Measurements from ENCODE around the gene GJA3.

DNA sequence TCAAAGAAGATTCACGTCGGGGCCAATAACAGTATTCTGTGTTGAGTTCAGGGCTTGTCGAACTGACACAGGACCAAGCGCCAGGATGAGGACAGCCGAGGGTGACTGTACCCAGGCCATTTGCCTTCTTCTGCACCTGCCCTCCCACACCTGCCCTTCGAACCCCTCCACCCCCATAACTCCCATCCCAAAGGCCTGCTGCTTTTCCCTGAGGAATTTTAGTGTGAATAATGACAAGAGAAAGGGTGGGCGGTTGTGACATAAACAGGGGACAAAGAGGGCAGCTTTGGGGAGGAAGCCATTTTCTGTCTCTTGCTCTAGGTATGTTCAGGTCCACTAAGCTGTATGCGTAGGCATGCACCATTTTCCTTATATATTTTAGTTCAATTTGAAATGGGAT lies 26.1 kb downstream of the GJA3 start:
- TF ChIP-seq CTCF (IDR thresholded peaks at IDR 0.05) (no peak), POLR2A (IDR thresholded peaks at IDR 0.05) (no peak)

All from transverse colon (tissue), 3 donors.